WI38 (cell line): Measurements from ENCODE around the gene SERINC5.

Experiments
- H3K4me3 ChIP-seq: 2 replicates; pipeline ENCODE4 v1.5.1; 2011; ENCODE audit warnings: low read depth, mild to moderate bottlenecking, control low read depth, low read length
- TF ChIP-seq, protein P1 (sequence below): IDR thresholded peaks from 2 replicates; pipeline ENCODE4 v1.5.1; 2012; ENCODE audit warnings: low read depth, mild to moderate bottlenecking, control low read depth, low read length

Gene SERINC5

DNA sequence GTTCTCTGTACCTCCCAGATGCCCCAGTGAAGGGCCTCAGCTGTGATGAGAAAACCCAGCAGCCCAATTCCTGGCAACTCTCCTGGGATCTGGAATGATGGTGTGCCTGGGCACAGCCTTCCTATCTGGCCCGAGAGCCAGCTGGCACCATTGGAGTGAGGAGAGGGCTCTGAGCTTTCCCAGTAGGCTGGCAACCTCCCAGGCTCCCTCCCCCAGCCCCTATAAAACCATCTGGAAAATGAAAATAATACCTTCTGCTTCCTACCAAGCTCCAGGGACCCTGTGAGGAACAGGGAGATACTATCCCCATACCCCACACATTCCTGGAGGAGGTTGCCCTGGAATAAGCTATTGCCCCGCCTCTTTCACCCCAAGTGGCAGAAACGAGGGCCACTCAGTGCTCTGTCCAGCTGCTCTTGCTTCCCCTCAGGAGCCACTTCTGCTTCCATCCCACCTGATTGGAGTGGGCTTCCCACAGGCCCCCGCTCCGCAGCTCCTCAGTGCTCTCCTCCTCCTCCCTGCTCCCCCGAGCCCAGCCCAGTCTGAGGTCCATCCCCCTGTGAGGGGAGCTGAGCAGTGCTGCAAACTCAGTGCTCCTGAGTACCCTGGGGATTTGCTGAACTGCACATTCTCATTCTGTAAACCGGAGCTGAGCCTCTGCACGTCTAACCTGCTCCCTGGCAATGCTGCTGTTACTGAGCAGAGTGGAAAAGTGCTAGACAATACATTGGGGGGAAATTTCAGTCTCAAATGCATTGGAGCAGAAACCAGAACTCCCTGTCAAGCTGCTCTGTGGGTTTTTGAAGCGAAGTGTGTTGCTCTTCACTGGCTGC, 146.0 kb downstream of the SERINC5 start:
- H3K4me3 ChIP-seq = no peak overlapping the region
- TF ChIP-seq, protein P1, sequence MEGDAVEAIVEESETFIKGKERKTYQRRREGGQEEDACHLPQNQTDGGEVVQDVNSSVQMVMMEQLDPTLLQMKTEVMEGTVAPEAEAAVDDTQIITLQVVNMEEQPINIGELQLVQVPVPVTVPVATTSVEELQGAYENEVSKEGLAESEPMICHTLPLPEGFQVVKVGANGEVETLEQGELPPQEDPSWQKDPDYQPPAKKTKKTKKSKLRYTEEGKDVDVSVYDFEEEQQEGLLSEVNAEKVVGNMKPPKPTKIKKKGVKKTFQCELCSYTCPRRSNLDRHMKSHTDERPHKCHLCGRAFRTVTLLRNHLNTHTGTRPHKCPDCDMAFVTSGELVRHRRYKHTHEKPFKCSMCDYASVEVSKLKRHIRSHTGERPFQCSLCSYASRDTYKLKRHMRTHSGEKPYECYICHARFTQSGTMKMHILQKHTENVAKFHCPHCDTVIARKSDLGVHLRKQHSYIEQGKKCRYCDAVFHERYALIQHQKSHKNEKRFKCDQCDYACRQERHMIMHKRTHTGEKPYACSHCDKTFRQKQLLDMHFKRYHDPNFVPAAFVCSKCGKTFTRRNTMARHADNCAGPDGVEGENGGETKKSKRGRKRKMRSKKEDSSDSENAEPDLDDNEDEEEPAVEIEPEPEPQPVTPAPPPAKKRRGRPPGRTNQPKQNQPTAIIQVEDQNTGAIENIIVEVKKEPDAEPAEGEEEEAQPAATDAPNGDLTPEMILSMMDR = no peak

DNA sequence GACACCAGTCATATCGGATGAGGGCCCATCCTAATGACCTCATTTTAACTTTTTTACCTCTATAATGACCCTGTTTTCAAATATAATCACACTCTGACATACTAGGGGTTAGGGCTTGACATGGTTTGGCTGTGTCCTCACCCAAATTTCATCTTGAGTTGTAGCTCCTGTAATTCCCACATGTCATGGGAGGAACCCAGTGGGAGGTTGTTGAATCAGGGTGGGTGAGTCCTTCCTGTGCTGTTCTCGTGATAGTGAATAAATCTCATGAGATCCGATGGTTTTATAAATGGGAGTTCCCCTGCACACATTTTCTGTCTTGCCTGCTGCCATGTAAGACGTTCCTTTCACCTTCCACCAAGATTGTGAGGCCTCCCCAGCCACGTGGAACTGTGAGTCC, 148.9 kb downstream of the SERINC5 start:
- TF ChIP-seq, protein P1 = no peak
- H3K4me3 ChIP-seq = no peak overlapping the region

DNA sequence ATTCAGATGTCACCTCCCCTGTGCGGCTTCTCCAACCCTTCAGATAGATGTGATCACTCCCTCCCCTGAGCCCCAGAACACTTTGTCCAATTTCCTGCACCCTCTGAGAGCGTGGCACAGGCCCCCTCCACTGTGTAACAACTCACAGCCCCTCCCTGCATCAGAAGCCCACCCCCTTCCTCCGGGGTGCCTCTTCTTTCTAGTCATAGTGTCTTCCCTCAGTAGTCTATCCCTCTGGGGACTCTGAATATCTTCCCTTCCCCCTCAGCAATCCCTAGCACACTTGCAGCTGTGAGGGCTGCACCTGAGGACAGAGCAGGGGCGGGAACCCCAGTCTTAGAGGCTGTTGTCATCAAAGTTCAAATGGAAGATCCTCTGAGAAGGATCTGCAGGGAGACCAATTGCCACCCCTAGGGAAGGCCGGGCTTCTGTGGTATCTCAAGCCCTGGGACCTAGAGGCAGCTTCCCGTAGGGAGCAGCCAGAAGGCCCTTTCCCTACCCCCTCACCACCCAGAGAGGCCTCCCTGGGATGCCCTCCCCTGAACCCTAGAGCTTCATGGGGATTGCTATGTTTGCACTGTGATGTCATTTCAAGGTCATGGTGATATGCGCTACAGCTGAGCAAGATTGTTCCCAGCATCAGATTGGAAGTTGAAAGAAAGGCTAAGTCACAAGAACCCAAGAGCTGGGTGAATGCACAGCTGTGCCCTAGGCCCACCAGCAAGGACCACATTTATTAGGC, 150.0 kb downstream of the SERINC5 start:
- TF ChIP-seq, protein P1 = no peak
- H3K4me3 ChIP-seq = no peak overlapping the region

DNA sequence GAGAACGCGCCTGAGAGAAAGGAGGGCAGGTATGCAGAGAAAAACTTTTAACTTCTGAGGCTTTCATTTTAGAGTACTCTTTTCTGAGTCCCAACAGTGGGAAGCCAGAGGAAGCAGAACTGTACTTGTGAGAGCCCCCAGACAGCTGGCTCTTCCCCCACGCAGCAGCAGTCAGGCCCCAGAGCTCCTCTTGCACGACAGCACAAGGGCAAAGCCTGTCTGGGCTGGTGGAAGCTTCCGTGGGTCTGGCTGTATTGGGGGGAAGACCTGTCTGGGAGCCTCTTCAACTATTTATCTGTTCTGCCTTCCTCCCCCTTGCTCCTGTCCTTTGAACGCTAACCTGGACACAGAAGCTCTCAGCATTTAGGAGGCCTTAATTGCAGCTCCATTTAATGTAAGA, 152.5 kb downstream of the SERINC5 start:
- H3K4me3 ChIP-seq = no peak overlapping the region
- TF ChIP-seq, protein P1 = no peak

DNA sequence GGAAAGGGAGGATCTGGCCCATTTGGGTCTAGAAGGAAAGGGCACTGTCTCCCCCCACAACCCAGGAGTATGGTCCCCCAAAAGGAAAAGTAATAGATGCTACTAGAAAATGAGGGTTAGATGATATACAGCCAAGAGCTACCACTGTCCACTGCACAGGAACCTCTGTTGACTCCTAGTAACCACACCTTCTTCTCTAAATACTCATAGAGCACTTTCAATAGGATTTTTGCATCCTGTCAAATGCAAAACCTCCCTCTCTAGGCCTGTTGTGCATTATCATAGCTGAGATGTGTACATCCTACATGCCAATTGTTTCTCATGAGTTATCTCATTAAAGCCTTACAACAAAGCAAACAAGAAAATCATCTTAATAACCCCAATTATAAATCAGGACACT, 153.9 kb downstream of the SERINC5 start:
- H3K4me3 ChIP-seq = no peak overlapping the region
- TF ChIP-seq, protein P1 = no peak

DNA sequence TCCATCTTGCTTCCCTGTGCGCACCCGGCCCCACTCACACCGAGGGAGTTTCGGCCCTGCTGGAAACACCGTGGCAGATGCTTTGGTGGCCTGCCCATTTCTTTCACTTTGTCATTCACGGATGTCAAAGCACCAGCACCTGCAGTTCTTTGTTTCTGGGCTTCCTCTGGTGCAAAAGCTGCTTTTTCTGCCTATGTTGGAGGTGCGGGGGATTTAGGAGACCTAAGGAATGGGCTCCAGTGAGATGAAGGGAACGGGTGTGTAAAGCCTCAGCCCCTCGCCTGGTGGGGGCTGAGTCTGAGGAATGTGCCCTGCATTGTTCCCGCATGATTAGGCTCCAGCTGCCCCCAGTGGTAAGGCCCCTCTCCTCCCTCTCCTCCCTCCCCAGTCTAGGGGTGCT, 158.4 kb downstream of the SERINC5 start:
- TF ChIP-seq, protein P1 = no peak
- no peak overlapping the region for H3K4me3 ChIP-seq

DNA sequence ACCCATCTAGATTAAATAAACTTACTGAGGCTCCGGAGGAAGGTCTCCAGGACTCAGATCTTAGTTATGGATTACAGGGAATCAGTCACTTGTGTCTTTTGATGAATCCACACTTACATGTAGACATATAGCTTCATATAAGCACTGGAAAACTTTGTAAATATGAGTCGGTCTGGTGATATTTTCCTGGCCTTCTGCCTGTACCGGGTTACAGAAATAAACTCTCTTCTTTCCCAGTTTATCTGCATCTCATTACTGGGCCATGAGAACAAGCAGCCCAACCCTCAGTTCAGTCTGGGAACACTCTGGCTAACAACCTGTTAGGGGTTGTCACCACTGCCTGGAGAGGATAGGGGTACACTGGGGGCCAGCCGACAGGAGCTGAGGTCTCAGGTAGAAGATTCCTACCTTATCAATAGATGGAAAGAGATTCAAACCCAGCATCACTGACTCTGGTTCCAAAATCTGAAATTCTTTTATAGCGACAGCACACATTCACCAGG, 161.6 kb downstream of the SERINC5 start:
- TF ChIP-seq, protein P1 = no peak
- no peak overlapping the region for H3K4me3 ChIP-seq
